Left hindlimb (tissue), 1 donor: ENCODE results near the gene VSTM2L.
"Not testable (repeated sequence)": the region's sequence is repeated elsewhere in the genome, so short reads cannot be mapped to it uniquely, and the experiment has no call there.

Experiments
- DNase-seq: peaks from one replicate; pipeline ENCODE4 v3.0.0-alpha.2; 2018

Gene VSTM2L

DNA sequence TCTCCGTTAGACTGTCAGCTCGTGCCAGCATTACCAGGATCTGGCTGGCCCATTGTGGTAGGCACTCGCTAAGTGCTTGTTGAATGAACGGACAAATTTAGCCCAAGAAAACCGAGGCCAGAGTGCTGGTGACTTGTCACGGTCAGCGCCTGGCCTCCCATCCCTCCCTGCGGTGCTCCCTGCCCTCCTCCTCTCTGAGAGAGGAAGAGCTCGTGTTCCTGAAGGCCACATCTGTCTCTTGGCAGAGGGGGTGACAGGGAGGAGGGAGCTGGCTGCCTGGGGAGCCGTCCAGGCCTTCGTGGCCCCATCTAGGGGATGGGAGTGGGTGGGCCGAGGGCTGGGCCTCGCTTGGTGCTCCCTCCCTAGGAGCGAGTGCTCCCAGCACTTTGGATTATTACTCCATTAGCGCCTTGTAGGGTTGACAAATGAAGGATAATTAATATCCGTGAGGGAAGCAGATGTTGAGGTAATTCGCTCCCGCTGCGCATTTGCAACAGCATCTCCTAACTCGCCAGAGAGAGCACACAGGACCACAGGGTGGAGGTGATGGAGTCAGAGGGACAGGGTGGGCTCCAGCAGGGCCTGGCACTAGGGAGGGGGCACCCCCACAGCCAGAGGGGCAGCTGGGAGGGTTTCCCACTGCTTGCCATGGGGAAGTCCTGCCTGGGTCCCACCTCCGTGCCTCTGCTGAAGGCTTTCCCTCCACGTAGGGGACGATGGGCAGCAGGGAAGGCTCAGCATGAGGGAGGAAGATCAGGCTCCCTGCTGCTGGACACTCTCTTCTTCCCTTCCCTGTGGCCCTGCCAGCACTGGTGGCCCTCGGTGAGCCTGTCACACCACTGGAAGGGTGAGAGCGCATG is 37.0 kb downstream of the VSTM2L start:
- DNase-seq: no peak

- no peak for DNase-seq
These were observed 37.9 kb downstream of the VSTM2L start for GRCh38 chr20:37940858-37941257.

- DNase-seq: no peak
These were observed 38.4 kb downstream of the VSTM2L start for GRCh38 chr20:37941332-37941731.

- no peak for DNase-seq
These were observed 39.1 kb downstream of the VSTM2L start for GRCh38 chr20:37941992-37942391.

- no peak for DNase-seq
These were observed 40.1 kb downstream of the VSTM2L start for GRCh38 chr20:37943033-37943432.

- no peak for DNase-seq
These were observed 40.9 kb downstream of the VSTM2L start for GRCh38 chr20:37943501-37944455.

DNA sequence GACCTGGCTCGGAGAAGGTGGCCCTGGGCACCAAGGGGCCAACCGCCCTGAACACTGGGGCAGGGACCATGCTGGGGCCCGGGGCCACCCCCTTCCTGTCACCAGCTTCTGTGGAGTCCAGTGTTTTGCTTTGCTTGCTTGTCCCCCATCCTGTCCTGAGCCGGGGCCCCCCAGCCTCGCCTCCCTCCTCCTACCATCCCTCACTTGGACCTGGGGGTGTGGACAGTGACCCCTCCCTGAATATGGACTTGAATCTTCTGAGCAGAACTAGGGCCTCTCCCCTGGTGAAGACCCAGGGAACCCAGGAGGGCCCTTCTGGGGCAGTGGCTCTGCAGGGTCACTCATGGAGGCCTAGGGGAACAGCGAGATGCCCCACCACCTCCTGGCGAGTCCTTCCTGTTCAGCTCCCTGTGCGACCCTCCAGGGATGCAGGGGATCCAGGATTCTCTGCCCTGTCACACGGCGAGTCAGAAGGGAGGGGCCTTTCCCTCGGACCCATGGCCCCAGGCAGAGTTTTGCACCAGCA is 41.6 kb downstream of the VSTM2L start:
- DNase-seq: no peak

GRCh38 chr20:37945091-37945547 is 42.2 kb downstream of the VSTM2L start:
- no peak for DNase-seq

DNA sequence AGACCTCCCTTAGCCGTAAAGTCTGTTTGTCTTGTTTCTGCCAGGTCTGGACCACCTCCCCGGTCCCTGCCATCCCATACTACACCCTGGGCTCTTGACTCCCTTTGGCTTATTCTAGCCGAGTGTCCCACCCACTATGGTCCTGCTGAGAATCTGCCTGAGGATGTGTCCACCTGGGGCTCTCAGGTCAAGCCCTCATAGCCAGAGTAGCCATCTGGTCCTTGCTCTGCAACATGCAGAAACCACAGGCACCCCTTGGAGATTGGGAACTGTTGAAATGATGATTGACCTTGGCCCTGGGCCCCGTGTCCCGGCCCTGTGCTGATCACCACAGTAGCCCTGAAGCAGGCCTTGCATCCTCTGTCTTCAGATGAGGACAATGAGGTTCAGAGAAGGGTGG is 44.0 kb downstream of the VSTM2L start:
- DNase-seq: no peak

DNA sequence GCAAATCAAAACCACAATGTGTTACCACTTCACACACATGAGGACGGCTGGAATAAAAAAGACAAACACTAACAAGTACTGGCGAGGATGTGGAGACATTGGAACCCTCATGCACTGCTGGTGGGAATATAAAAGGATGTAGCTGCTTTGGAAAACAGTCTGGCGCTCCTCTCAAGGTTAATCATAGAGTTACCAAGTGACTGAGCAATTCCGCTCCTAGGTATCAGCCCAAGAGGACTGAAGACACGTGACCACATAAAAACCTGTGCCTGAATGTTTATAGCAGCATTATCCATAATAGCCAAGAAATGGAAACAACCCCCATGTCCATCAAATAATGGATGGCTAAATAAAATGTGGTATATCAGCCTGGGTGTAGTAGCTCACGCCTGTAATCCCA is 45.0 kb downstream of the VSTM2L start:
- DNase-seq: no peak

DNA sequence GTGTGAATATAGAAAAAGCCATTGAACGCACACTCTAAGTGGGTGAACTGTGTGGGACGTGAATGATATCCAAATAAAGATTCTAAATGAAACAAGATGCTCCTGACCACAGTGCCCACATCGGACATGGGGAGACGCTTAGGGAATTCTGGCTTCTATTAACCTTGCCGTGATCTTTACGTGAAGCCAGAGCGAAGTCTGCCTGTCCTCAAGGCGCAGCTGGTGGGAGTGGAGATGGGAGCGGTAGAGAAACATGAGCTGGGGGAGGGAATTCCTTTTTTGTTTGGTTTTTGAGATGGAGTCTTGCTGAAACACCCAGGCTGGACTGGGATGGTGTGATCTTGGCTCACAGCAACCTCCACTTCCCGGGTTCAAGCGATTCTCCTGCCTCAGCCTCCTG is 46.0 kb downstream of the VSTM2L start:
- no peak for DNase-seq

DNA sequence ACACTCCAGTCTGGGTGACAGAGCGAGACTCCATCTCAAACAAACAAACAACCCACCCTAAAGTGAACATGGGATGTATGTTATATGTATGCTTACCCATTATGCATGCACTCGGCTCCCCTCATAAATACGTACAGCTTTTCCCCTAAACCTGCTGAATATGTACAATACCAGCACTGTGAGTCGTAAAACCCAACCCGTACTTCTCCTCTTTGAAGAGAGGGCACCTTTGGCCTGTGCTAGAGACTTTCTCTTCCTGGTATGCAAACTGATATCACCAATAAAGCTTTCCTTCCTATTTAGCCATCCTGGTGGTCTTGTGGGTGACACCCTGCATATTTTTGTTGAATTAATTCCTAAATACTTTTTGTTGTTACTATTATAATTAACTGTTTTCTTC is 51.3 kb downstream of the VSTM2L start:
- DNase-seq: no peak

DNA sequence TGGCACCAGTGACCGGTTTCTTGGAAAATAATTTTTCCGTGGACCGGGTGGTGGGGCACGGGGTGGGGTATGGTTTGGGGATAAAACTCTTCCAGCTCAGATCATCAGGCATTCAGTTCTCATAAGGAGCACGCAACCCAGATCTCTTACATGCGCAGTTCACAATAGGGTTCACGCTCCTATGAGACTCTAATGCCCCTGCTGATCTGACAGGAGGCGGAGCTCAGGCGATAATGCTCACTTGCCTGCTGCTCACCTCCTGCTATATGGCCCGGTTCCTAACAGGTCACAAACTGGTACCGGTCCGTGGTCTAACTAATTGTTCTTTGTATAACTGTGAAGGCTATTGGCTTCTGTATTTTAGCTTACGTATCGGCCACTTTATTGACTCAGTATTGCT is 51.7 kb downstream of the VSTM2L start:
- no peak for DNase-seq

GRCh38 chr20:37955511-37955910 is 52.6 kb downstream of the VSTM2L start:
- no peak for DNase-seq

- DNase-seq: no peak
These were observed 53.2 kb downstream of the VSTM2L start for GRCh38 chr20:37956107-37956585.

- DNase-seq: no peak
These were observed 56.1 kb downstream of the VSTM2L start for GRCh38 chr20:37958856-37959520.

DNA sequence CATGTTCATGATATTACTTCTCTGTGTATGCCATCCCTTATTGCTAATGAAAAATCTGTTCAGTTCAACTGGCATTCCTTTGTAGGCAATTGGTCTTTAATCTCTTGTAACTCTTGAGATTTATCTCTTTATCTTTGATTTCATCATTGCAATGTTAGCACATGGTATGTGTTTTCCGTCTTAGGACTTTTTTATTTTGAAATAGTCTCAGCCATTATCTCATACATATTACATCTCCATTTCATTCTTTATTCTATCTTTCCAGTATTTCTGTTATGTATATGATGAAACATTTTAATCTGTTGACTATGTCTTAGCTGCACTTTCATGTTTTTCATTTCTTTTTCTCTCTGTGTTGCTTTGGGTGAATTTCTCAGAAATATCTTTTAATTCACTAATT is 58.1 kb downstream of the VSTM2L start:
- no peak for DNase-seq

- DNase-seq: not testable (repeated sequence)
These were observed 60.6 kb downstream of the VSTM2L start for GRCh38 chr20:37963483-37963882.

DNA sequence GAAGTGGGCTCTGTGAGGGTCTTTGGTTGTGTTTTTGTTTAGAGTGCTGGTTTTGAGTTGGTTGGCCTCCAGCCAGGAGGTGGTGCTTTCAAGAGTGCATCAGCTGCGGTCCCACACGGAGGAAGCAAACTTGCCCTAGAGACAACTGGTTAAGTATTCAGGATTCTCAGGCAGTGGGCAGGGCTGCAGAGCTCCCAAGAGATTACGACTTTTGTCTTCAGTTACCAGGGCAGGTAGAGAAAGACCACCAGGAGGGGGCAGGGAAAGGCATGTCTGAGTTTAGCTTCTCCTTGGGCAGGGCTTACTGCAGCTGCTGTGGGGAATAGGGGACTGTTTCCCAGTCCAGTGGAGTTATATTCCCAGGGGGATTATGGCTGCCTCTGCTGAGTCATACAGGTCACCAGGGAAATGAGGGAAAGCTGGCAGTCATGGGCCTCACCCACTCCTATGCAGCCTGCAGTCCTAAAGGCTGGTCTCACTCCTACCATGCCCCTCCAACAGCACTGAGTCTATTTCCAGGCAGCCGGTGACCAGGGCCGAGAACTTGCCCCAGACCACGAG is 66.0 kb downstream of the VSTM2L start:
- DNase-seq: no peak

- no peak for DNase-seq
These were observed 67.3 kb downstream of the VSTM2L start for GRCh38 chr20:37969949-37970855.

GRCh38 chr20:37970856-37971245 is 67.9 kb downstream of the VSTM2L start:
- no peak for DNase-seq
